ENCODE measurements around the gene LBH. TPM values are rescaled to one million over a fixed set of nuclear protein-coding genes. Genes with fewer than 3 reads are reported as not detected.

The LBH gene
- total and polyA plus RNA-seq, 7 donors, result 6.5 to 15.5 (median 11.1) TPM

- H3K4me1 ChIP-seq, result no peaks in the 10 kb centered on the region
- no peaks in the 10 kb centered on the region for H3K27me3 ChIP-seq (ENCODE audit: insufficient read depth in 3 of 3, low read length in 2 of 3)
- WGBS, 3 donors, result 56 to 70% (median 64%) methylated on average over 2 of the region's 2 CpGs
- ATAC-seq, result no peak
- H3K27ac ChIP-seq, result no peak overlapping the region
- H3K9me3 ChIP-seq, result no peaks in the 10 kb centered on the region
- TF ChIP-seq CTCF (IDR thresholded peaks at IDR 0.05), result no peak
- no peak for DNase-seq
- H3K36me3 ChIP-seq (ENCODE audit: insufficient read depth in 1 of 2, low read depth in 1 of 2), result no peaks in the 10 kb centered on the region
- intact Hi-C loops (cut with DNase I), result no loop called here
- no peak overlapping the region for H3K4me3 ChIP-seq
Measured at GRCh38 chr2:30288561-30288960, 57.2 kb downstream of the LBH start.

- no peaks in the 10 kb centered on the region for H3K4me1 ChIP-seq
- no peak for TF ChIP-seq CTCF (IDR thresholded peaks at IDR 0.05)
- no peaks in the 10 kb centered on the region for H3K27me3 ChIP-seq (ENCODE audit: insufficient read depth in 3 of 3, low read length in 2 of 3)
- no peaks in the 10 kb centered on the region for H3K36me3 ChIP-seq (ENCODE audit: insufficient read depth in 1 of 2, low read depth in 1 of 2)
- H3K4me3 ChIP-seq, result no peak overlapping the region
- WGBS, 3 donors, result 49 to 57% (median 55%) methylated on average over 12 of the region's 12 CpGs
- intact Hi-C loops (cut with DNase I), result no loop called here
- peak in 1 of 4 donors; percentile 36 for ATAC-seq
- no peaks in the 10 kb centered on the region for H3K9me3 ChIP-seq
- no peak for DNase-seq
- H3K27ac ChIP-seq, result no peak overlapping the region
Measured at GRCh38 chr2:30293303-30293921, 62.1 kb downstream of the LBH start.

- ATAC-seq, result no peak
Measured at GRCh38 chr2:30294133-30294532, 62.8 kb downstream of the LBH start.

GRCh38 chr2:30296496-30296895 lies 65.2 kb downstream of the LBH start:
- intact Hi-C loops (cut with DNase I), result no loop called here
- ATAC-seq, result no peak

More at GRCh38 chr2:30294133-30294532, 62.8 kb downstream of the LBH start:
- H3K36me3 ChIP-seq (ENCODE audit: insufficient read depth in 1 of 2, low read depth in 1 of 2), result no peaks in the 10 kb centered on the region
- H3K27ac ChIP-seq, result no peak overlapping the region
- intact Hi-C loops (cut with DNase I), result no loop called here
- no peaks in the 10 kb centered on the region for H3K9me3 ChIP-seq
- no peaks in the 10 kb centered on the region for H3K27me3 ChIP-seq (ENCODE audit: insufficient read depth in 3 of 3, low read length in 2 of 3)
- DNase-seq, result no peak
- H3K4me3 ChIP-seq, result no peak overlapping the region
- no peaks in the 10 kb centered on the region for H3K4me1 ChIP-seq
- 96 to 97% (median 97%) methylated on average over 5 of the region's 5 CpGs for WGBS, 3 donors
- TF ChIP-seq CTCF (IDR thresholded peaks at IDR 0.05), result no peak

More at GRCh38 chr2:30296496-30296895, 65.2 kb downstream of the LBH start:
- TF ChIP-seq CTCF (IDR thresholded peaks at IDR 0.05), result no peak
- no peak for DNase-seq
- no peak overlapping the region for H3K4me3 ChIP-seq
- H3K27me3 ChIP-seq (ENCODE audit: insufficient read depth in 3 of 3, low read length in 2 of 3), result no peaks in the 10 kb centered on the region
- no peak overlapping the region for H3K27ac ChIP-seq
- no peaks in the 10 kb centered on the region for H3K36me3 ChIP-seq (ENCODE audit: insufficient read depth in 1 of 2, low read depth in 1 of 2)
- H3K9me3 ChIP-seq, result no peaks in the 10 kb centered on the region
- H3K4me1 ChIP-seq, result no peaks in the 10 kb centered on the region
